ENCODE data around the gene TMEM132D. TPM values are rescaled to one million over a fixed set of nuclear protein-coding genes. Genes with fewer than 3 reads are reported as not detected.
"Not testable (repeated sequence)": the region's sequence is repeated elsewhere in the genome, so short reads cannot be mapped to it uniquely, and the experiment has no call there.

TMEM132D gene
- total RNA-seq, 1 experiment from 2014 or later = not detected

GRCh38 chr12:129549656-129550055, 354.2 kb downstream of the TMEM132D start:
- DNase-seq (ENCODE audit: extremely low read depth, low read depth) = no peak

- not testable (repeated sequence) for DNase-seq (ENCODE audit: extremely low read depth, low read depth)
Observed at GRCh38 chr12:129549020-129549419, 354.8 kb downstream of the TMEM132D start.

- no peak for DNase-seq (ENCODE audit: extremely low read depth, low read depth)
Observed at GRCh38 chr12:129544716-129545115, 359.1 kb downstream of the TMEM132D start.

- no peak for DNase-seq (ENCODE audit: extremely low read depth, low read depth)
Observed at GRCh38 chr12:129540954-129541353, 362.9 kb downstream of the TMEM132D start.

GRCh38 chr12:129540249-129540648, 363.6 kb downstream of the TMEM132D start:
- no peak for DNase-seq (ENCODE audit: extremely low read depth, low read depth)

- not testable (repeated sequence) for DNase-seq (ENCODE audit: extremely low read depth, low read depth)
Observed at GRCh38 chr12:129538724-129539335, 365.0 kb downstream of the TMEM132D start.

GRCh38 chr12:129538137-129538536, 365.7 kb downstream of the TMEM132D start:
- DNase-seq (ENCODE audit: extremely low read depth, low read depth) = no peak

GRCh38 chr12:129534966-129535750, 368.7 kb downstream of the TMEM132D start:
- no peak for DNase-seq (ENCODE audit: extremely low read depth, low read depth)

- no peak for DNase-seq (ENCODE audit: extremely low read depth, low read depth)
Observed at GRCh38 chr12:129532707-129533499, 370.9 kb downstream of the TMEM132D start.

- DNase-seq (ENCODE audit: extremely low read depth, low read depth) = no peak
Observed at GRCh38 chr12:129532082-129532481, 371.7 kb downstream of the TMEM132D start.

GRCh38 chr12:129530984-129531383, 372.8 kb downstream of the TMEM132D start:
- DNase-seq (ENCODE audit: extremely low read depth, low read depth) = no peak

- no peak for DNase-seq (ENCODE audit: extremely low read depth, low read depth)
Observed at GRCh38 chr12:129530517-129530916, 373.3 kb downstream of the TMEM132D start.

- no peak for DNase-seq (ENCODE audit: extremely low read depth, low read depth)
Observed at GRCh38 chr12:129527506-129527905, 376.3 kb downstream of the TMEM132D start.

GRCh38 chr12:129523621-129524020, 380.2 kb downstream of the TMEM132D start:
- DNase-seq (ENCODE audit: extremely low read depth, low read depth) = no peak

- DNase-seq (ENCODE audit: extremely low read depth, low read depth) = no peak
Observed at GRCh38 chr12:129520739-129521138, 383.1 kb downstream of the TMEM132D start.

GRCh38 chr12:129503802-129504201, 400.0 kb downstream of the TMEM132D start:
- no peak for DNase-seq (ENCODE audit: extremely low read depth, low read depth)

- DNase-seq (ENCODE audit: extremely low read depth, low read depth) = no peak
Observed at GRCh38 chr12:129496226-129496625, 407.6 kb downstream of the TMEM132D start.

GRCh38 chr12:129494766-129495165, 409.1 kb downstream of the TMEM132D start:
- no peak for DNase-seq (ENCODE audit: extremely low read depth, low read depth)

- DNase-seq (ENCODE audit: extremely low read depth, low read depth) = no peak
Observed at GRCh38 chr12:129494260-129494659, 409.6 kb downstream of the TMEM132D start.

- no peak for DNase-seq (ENCODE audit: extremely low read depth, low read depth)
Observed at GRCh38 chr12:129489100-129489676, 414.6 kb downstream of the TMEM132D start.

GRCh38 chr12:129486931-129487330, 416.9 kb downstream of the TMEM132D start:
- no peak for DNase-seq (ENCODE audit: extremely low read depth, low read depth)

Data from NCI-H460 (cell line).